ENCODE data around the gene CDK11B. TPM values are rescaled to one million over a fixed set of nuclear protein-coding genes. Genes with fewer than 3 reads are reported as not detected.
A peak's percentile ranks its signal among the peaks of the same experiment; 100 is the strongest.

Gene CDK11B
- total and polyA plus RNA-seq, 2 donors (not counting 1 experiment from before 2014, with no cell fraction given), result 14.1 to 36.3 TPM

- Histone ChIP-seq H3K27me3 (replicated peaks in 1 of 4; ENCODE audit: control extremely low read depth in 1 of 4, control insufficient read depth in 3 of 4, insufficient read depth in 4 of 4, low read length in 3 of 4) (no peaks in the 10 kb centered on the region), H3K27ac (ENCODE audit: low read length in 2 of 2) (no peak overlapping the region), H3K4me2 (replicated peaks; ENCODE audit: low read depth, low read length, poor library complexity, severe bottlenecking) (no peak overlapping the region), H2AFZ (ENCODE audit: insufficient read depth, low read depth, low read length, poor library complexity, severe bottlenecking) (no peak overlapping the region), H3K79me2 (ENCODE audit: control insufficient read depth, insufficient read depth, low read length) (peaks cover 81% of the 10 kb centered on the region), H3K4me3 (ENCODE audit: control extremely low read depth in 1 of 5, extremely low read depth in 1 of 5, insufficient read depth in 1 of 5, low read depth in 2 of 5, low read length in 4 of 5) (no peak overlapping the region), H3K9me3 (ENCODE audit: control extremely low read depth in 1 of 3, control insufficient read depth in 2 of 3, insufficient read depth in 1 of 3, low read length in 2 of 3) (no peaks in the 10 kb centered on the region), H3K9ac (ENCODE audit: low read length) (no peak overlapping the region), H4K20me1 (ENCODE audit: control insufficient read depth, insufficient read depth, low read length, poor library complexity, severe bottlenecking) (peaks cover 54% of the 10 kb centered on the region), H3K36me3 (replicated peaks in 1 of 2; ENCODE audit: control extremely low read depth in 1 of 2, control insufficient read depth in 1 of 2, extremely low read depth in 1 of 2, insufficient read depth in 2 of 2, low read length in 1 of 2) (peaks cover 0 to 21% of the 10 kb centered on the region in 2 experiments), H3K4me1 (ENCODE audit: control insufficient read depth in 2 of 2, insufficient read depth in 2 of 2, low read length in 2 of 2) (peaks cover 5 to 10% of the 10 kb centered on the region in 2 donors)
- Mint-ChIP-seq H3K9me3 (ENCODE audit: insufficient read depth) (no peaks in the 10 kb centered on the region), H3K27ac (peak overlapping the region; percentile 15), H3K27me3 (no peaks in the 10 kb centered on the region), H3K4me1 (peaks cover 27% of the 10 kb centered on the region), H3K4me3 (no peak overlapping the region)
- ATAC-seq (ENCODE audit: low read depth), result no peak
- no peak for TF ChIP-seq CTCF (IDR thresholded peaks at IDR 0.05)
- no peak for TF ChIP-seq EZH2 (IDR thresholded peaks at IDR 0.05; ENCODE audit: borderline replicate concordance, insufficient read depth, low read depth, low read length, poor library complexity, severe bottlenecking)
- CTCF ChIA-PET, result no interaction called here
- DNase-seq, result peak; percentile 5
- POLR2A ChIA-PET, result interaction anchor here (0.6 kb wide), 1 partner anchor 345 kb away, joined by 3 read pairs; no protein-coding TSS in a partner anchor
- intact Hi-C loops (cut with micrococcal nuclease), result no loop called here
- 97% methylated on average over 26 of the region's 26 CpGs for WGBS (ENCODE audit: insufficient coverage)
Measured at GRCh38 chr1:1683104-1683905, 24.5 kb upstream of the CDK11B start.

GRCh38 chr1:1680912-1681273 lies 22.1 kb upstream of the CDK11B start:
- peaks cover 9 to 22% of the 10 kb centered on the region in 2 donors for H3K4me1 ChIP-seq (ENCODE audit: control insufficient read depth in 2 of 2, insufficient read depth in 2 of 2, low read length in 2 of 2)

More at GRCh38 chr1:1680912-1681273, 22.1 kb upstream of the CDK11B start:
- DNase-seq (no peak), ATAC-seq (ENCODE audit: low read depth) (no peak)
- Histone ChIP-seq H4K20me1 (ENCODE audit: control insufficient read depth, insufficient read depth, low read length, poor library complexity, severe bottlenecking) (peaks cover 52% of the 10 kb centered on the region), H3K9me3 (ENCODE audit: control extremely low read depth in 1 of 3, control insufficient read depth in 2 of 3, insufficient read depth in 1 of 3, low read length in 2 of 3) (no peaks in the 10 kb centered on the region), H3K36me3 (replicated peaks in 1 of 2; ENCODE audit: control extremely low read depth in 1 of 2, control insufficient read depth in 1 of 2, extremely low read depth in 1 of 2, insufficient read depth in 2 of 2, low read length in 1 of 2) (peaks cover 0 to 18% of the 10 kb centered on the region in 2 experiments), H3K27me3 (replicated peaks in 1 of 4; ENCODE audit: control extremely low read depth in 1 of 4, control insufficient read depth in 3 of 4, insufficient read depth in 4 of 4, low read length in 3 of 4) (no peaks in the 10 kb centered on the region), H3K27ac (ENCODE audit: low read length in 2 of 2) (no peak overlapping the region), H3K79me2 (ENCODE audit: control insufficient read depth, insufficient read depth, low read length) (peaks cover 58% of the 10 kb centered on the region), H2AFZ (ENCODE audit: insufficient read depth, low read depth, low read length, poor library complexity, severe bottlenecking) (no peak overlapping the region), H3K4me3 (ENCODE audit: control extremely low read depth in 1 of 5, extremely low read depth in 1 of 5, insufficient read depth in 1 of 5, low read depth in 2 of 5, low read length in 4 of 5) (no peak overlapping the region), H3K9ac (ENCODE audit: low read length) (no peak overlapping the region), H3K4me2 (replicated peaks; ENCODE audit: low read depth, low read length, poor library complexity, severe bottlenecking) (no peak overlapping the region)
- intact Hi-C loops (cut with micrococcal nuclease), result no loop called here
- no peaks in the 10 kb centered on the region for H3K27me3 Mint-ChIP-seq
- H3K9me3 Mint-ChIP-seq (ENCODE audit: insufficient read depth), result no peaks in the 10 kb centered on the region
- whole genome bisulfite sequencing (ENCODE audit: insufficient coverage), result 86% methylated on average over 11 of the region's 11 CpGs
- no peak overlapping the region for H3K27ac Mint-ChIP-seq
- ChIA-PET CTCF (interaction anchor here (0.6 kb wide), 1 partner anchor 55 kb away, joined by 3 read pairs; no protein-coding TSS in a partner anchor), POLR2A (no interaction called here)
- TF ChIP-seq EZH2 (IDR thresholded peaks at IDR 0.05; ENCODE audit: borderline replicate concordance, insufficient read depth, low read depth, low read length, poor library complexity, severe bottlenecking), result no peak
- no peak for TF ChIP-seq CTCF (IDR thresholded peaks at IDR 0.05)
- H3K4me3 Mint-ChIP-seq, result no peak overlapping the region
- peaks cover 29% of the 10 kb centered on the region for H3K4me1 Mint-ChIP-seq

All from B cell (primary cell).